Midbrain (tissue), 1 donor: ENCODE measurements around the gene PRPH.

Experiments used
- DNase-seq: peaks from one replicate; lab custom pipeline; 2025; lab: John Stamatoyannopoulos, UW

The PRPH gene

DNA sequence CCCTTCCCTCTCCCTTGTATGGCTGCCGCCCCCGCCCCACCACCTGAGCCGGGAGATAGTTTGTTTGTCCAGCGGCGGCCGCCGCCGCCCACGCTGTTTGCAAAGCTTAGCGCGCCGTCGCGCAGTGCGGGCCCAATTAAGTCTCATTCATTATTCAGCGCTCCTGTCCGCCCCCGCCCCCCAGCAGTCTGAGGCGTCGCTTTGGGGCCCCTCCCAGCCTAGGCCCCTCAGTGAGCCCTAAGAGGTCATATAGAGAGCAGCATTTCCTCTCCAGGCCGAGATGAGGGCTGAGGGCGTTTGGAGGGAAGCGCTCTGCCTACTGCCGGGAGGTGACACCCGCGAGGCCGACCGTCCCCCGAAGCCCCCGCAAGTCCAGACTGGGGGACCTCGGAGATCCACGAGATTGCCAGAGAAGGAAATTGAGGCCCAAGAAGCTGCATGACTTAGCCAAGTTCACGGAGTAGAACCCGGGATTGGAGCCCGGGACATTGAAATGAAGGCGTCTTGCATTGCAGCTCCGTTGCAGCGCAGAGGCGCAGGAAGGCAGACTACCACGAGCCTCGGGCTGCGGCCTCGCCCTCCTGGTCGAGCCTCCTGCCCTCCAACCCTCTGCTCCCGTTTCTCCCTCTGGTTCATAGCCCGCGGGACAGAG lies 51.8 kb downstream of the PRPH start, which contains the start of gene DNAJC22:
Gene DNAJC22, plus strand, starts transcription at position 230 of the 652 bp plus-strand sequence. CDS start 1,985 bp downstream, outside the sequence.
- no peak for DNase-seq

DNA sequence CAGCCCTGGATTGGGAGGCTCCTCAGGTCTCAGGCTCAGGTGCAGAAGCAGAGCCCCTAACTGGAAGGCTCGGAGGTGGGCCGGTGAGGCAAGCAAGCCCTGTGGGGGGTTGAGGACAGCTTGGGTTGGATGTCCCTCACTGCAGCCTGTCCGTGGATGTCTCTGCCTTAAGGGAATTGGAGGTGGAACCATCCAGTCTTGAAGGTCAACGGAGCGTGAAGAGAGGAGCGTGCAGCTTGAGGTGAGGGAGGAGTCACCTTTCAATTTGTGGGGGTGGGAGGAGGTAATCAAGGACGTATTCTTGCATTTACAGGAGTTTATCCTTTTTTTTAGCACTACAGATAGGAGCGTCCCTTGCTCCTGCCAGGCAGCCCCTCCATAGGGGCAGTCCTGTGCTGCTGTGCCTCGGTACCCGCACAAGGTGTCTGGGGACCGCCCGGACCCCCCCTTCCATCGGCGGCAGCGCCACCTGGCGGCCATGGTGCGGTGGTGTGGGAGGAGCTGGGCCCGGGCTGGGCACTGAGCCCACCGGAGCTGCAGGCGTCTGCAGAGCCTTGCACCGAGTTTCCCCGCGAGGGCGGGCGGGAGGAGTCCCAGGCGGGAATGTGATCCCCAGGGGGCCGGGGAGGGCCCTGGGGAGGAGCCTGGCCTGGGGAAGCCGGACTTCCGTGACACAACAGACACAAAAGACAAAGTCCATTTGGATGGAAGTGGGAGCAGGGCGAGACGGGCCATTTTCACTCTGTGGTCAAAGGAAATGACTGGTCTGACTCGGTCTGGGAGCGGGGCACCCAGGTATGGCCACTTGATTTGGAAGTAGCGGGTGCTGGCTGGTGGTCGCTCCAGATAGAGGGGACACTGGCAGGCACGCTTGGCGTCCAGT lies 52.6 kb downstream of the PRPH start:
- DNase-seq: peak; percentile 94
